ENCODE results near the gene P2RX1. TPM values are rescaled to one million over a fixed set of nuclear protein-coding genes. Genes with fewer than 3 reads are reported as not detected.

P2RX1 gene
- total and polyA plus RNA-seq, 2 of the 4 experiments (the other 2 are of a cell fraction): not detected

- Histone ChIP-seq H4K5ac (ENCODE audit: low read depth, low read length) (no peak overlapping the region), H3K4me1 (ENCODE audit: control insufficient read depth, insufficient read depth, low read length) (peaks cover 38% of the 10 kb centered on the region), H2BK120ac (ENCODE audit: low read depth, low read length) (no peak overlapping the region), H4K8ac (ENCODE audit: low read depth in 2 of 2, low read length in 2 of 2) (no peak overlapping the region), H3K79me1 (ENCODE audit: low read depth in 1 of 2, low read length in 2 of 2) (peaks cover 14 to 45% of the 10 kb centered on the region in 2 experiments; a peak in 3 of 4 replicates), H3K14ac (replicated peaks; ENCODE audit: low read depth, low read length) (no peak overlapping the region), H3K27me3 (ENCODE audit: control insufficient read depth, insufficient read depth, low read length) (no peaks in the 10 kb centered on the region), H3K4ac (ENCODE audit: low read depth, low read length) (peak overlapping the region; percentile 52; the same call in 1 of the 2 replicates), H3K4me3 (ENCODE audit: insufficient read depth, low read depth, low read length) (no peak overlapping the region), H3K4me2 (ENCODE audit: low read depth, low read length) (no peak overlapping the region), H2AK5ac (ENCODE audit: low read depth, low read length) (no peak overlapping the region), H3K27ac (ENCODE audit: insufficient read depth, low read length) (0 out of 2 replicates have a peak overlapping the region, but pooled peaks have one; percentile 1), H3K9ac (ENCODE audit: low read depth, low read length) (no peak overlapping the region), H3K9me1 (ENCODE audit: insufficient read depth, low read length) (peaks cover 15% of the 10 kb centered on the region), H4K20me1 (ENCODE audit: insufficient read depth, low read length) (no peaks in the 10 kb centered on the region), H2BK20ac (ENCODE audit: low read depth, low read length) (no peak overlapping the region), H3K36me3 (ENCODE audit: control insufficient read depth, insufficient read depth, low read length) (peaks cover 7% of the 10 kb centered on the region; the same call in 1 of the 2 replicates), H3K56ac (ENCODE audit: extremely low read depth, insufficient read depth, low read length) (no peak overlapping the region), H2AFZ (replicated peaks; ENCODE audit: low read length, poor library complexity) (peak overlapping the region; percentile 2), H2AK9ac (replicated peaks; ENCODE audit: low read depth, low read length, poor library complexity) (peak overlapping the region; percentile 28), H2BK5ac (ENCODE audit: low read depth, low read length, poor library complexity, severe bottlenecking) (no peak overlapping the region), H3K9me3 (ENCODE audit: control insufficient read depth, insufficient read depth, low read length) (no peaks in the 10 kb centered on the region), H2BK15ac (ENCODE audit: low read depth, low read length) (no peak overlapping the region), H3K23ac (ENCODE audit: low read depth, low read length) (no peak overlapping the region), H3K18ac (ENCODE audit: low read depth, low read length) (no peak overlapping the region), H4K91ac (ENCODE audit: insufficient read depth, low read depth, low read length) (no peak overlapping the region; the same call in 1 of the 2 replicates)
- DNase-seq (peak; percentile 70), ATAC-seq (ENCODE audit: low read depth) (peak; percentile 69)
- ChIA-PET POLR2A (ENCODE audit: unreplicated experiment) (no interaction called here), CTCF (interaction anchor here (1.1 to 2.4 kb wide), 3 partner anchors 28 to 148 kb away, joined by 3 to 6 read pairs (median 5); no protein-coding TSS in a partner anchor)
- intact Hi-C loops (cut with micrococcal nuclease): no loop called here
- in situ Hi-C loops (cut with MboI; ENCODE audit: low sequenced_read_pairs): no loop called here
- TF ChIP-seq CHD1 (IDR thresholded peaks at IDR 0.05; ENCODE audit: low read depth, low read length) (no peak), RFX5 (IDR thresholded peaks at IDR 0.05; ENCODE audit: low read depth, low read length) (no peak), MXI1 (IDR thresholded peaks at IDR 0.05; ENCODE audit: borderline replicate concordance, low read depth, low read length) (peak; percentile 61; the same call in 1 of the 2 replicates), RCOR1 (IDR thresholded peaks at IDR 0.05; ENCODE audit: insufficient replicate concordance, low read length) (peak; percentile 62), MAZ (IDR thresholded peaks at IDR 0.05; ENCODE audit: borderline replicate concordance, low read depth, low read length) (peak; percentile 26; the same call in 1 of the 2 replicates), RAD21 (IDR thresholded peaks at IDR 0.05; ENCODE audit: low read length) (no peak; the same call in 1 of the 2 replicates), CEBPB (IDR thresholded peaks at IDR 0.05; ENCODE audit: low read depth, low read length) (no peak), FOS (IDR thresholded peaks at IDR 0.05; ENCODE audit: low read depth, low read length) (peak; percentile 44), SMC3 (IDR thresholded peaks at IDR 0.05; ENCODE audit: low read depth, low read length) (peak; percentile 4; the same call in 1 of the 2 replicates)
- WGBS, 2 experiments (ENCODE audit: extremely low coverage in 2 of 2, insufficient read length in 1 of 2): 43% methylated on average over 2 of the region's 4 CpGs; no CpG with 5 or more reads in 1 of the 2 experiments
- no TSS peak for BruUV-seq (replicated peaks)
- dilution Hi-C loops (cut with HindIII; ENCODE audit: low sequenced_read_pairs, unreplicated experiment): no loop called here
These were observed 30.3 kb downstream of the P2RX1 start for GRCh38 chr17:3885970-3886369.
